Endothelial cell of umbilical vein (primary cell): ENCODE results near the gene HACE1.
"Not testable (repeated sequence)": the region's sequence is repeated elsewhere in the genome, so short reads cannot be mapped to it uniquely, and the experiment has no call there.

ENCODE experiments used
- EZH2 ChIP-seq: IDR thresholded peaks from 2 replicates; pipeline ENCODE4 v1.6.1; 2012; ENCODE audit warnings: borderline replicate concordance, low read depth, mild to moderate bottlenecking, moderate library complexity, low read length, inconsistent platforms; ENCODE audit not compliant: severe bottlenecking
- FOS ChIP-seq: IDR thresholded peaks from 2 replicates; pipeline ENCODE4 v1.6.1; 2011; ENCODE audit warnings: mild to moderate bottlenecking, low read length, moderate library complexity, borderline replicate concordance; ENCODE audit not compliant: insufficient read depth
- JUN ChIP-seq: IDR thresholded peaks from 2 replicates; pipeline ENCODE4 v1.6.1; 2011; ENCODE audit warnings: borderline replicate concordance, low read depth; ENCODE audit not compliant: insufficient read length, insufficient read depth
- POLR2A ChIP-seq: IDR thresholded peaks from 2 replicates; pipeline ENCODE4 v1.6.1; 2012; ENCODE audit warnings: low read depth, mild to moderate bottlenecking, control low read depth, low read length
- TF ChIP-seq, protein P1 (sequence below), 2 donors: IDR thresholded peaks; 1 replicate in 1 of 2; 2 replicates in 1 of 2; pipeline ENCODE4 v1.5.1; 2011; ENCODE audit warnings: low read length in 2 of 2, mild to moderate bottlenecking in 2 of 2, moderate library complexity in 2 of 2, control low read depth in 1 of 2, inconsistent platforms in 1 of 2, low read depth in 1 of 2; ENCODE audit not compliant: insufficient read depth in 1 of 2; ENCODE audit errors: extremely low read depth in 1 of 2

DNA sequence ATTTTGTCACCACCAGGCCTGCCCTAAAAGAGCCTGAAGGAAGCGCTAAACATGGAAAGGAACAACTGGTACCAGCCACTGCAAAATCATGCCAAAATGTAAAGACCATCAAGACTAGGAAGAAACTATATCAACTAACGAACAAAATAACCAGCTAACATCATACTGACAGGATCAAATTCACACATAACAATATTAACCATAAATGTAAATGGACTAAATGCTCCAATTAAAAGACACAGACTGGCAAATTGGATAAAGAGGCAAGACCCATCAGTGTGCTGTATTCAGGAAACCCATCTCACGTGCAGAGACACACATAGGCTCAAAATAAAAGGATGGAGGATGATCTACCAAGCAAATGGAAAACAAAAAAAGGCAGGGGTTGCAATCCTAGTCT, 120.6 kb downstream of the HACE1 start:
- not testable (repeated sequence) for TF ChIP-seq POLR2A, EZH2, FOS, JUN
- TF ChIP-seq, protein P1, sequence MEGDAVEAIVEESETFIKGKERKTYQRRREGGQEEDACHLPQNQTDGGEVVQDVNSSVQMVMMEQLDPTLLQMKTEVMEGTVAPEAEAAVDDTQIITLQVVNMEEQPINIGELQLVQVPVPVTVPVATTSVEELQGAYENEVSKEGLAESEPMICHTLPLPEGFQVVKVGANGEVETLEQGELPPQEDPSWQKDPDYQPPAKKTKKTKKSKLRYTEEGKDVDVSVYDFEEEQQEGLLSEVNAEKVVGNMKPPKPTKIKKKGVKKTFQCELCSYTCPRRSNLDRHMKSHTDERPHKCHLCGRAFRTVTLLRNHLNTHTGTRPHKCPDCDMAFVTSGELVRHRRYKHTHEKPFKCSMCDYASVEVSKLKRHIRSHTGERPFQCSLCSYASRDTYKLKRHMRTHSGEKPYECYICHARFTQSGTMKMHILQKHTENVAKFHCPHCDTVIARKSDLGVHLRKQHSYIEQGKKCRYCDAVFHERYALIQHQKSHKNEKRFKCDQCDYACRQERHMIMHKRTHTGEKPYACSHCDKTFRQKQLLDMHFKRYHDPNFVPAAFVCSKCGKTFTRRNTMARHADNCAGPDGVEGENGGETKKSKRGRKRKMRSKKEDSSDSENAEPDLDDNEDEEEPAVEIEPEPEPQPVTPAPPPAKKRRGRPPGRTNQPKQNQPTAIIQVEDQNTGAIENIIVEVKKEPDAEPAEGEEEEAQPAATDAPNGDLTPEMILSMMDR (IDR thresholded peaks at IDR 0.05; ENCODE audit: extremely low read depth in 1 of 2, insufficient read depth in 1 of 2, low read depth in 1 of 2, low read length in 2 of 2), result not testable (repeated sequence)
